ENCODE measurements around the gene TRAF2. TPM values are rescaled to one million over a fixed set of nuclear protein-coding genes. Genes with fewer than 3 reads are reported as not detected.

TRAF2 gene
- total RNA-seq, 3 donors from 2014 or later, result 3.4 to 8.9 (median 8.5) TPM

DNA sequence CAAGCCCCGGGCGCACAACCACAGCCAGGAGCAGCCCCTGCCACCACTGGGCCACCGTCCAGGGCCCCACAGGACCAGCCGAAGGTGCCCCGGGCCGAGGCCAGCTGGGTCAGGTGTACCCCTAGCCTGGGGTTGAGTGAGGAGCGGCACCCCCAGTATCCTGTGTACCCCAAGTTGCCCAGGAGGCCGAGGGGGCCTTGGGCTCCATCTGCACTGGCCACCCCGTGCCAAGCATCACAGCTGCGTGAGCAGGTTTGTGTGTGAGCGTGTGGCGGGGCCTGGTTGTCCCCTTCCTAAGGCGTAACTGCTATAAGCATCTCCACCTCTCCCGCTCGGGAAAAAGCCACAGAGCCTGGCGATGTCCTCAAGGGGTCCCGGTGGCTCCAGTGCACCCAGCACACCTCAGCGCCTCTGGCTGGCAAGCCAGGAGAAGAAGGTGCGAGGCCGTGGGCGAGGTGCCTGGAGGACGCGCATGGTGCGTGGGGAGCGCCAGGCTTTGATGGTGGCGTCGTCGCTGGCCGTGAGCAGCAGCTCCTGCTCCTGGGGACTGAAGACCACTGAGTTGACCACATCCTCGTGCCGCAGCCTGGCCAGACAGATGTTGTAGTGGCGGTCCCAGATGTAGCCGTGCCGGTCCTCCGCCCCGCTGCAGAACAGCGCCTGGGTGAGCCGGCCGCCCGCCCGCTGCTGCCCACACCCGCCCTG is 54.4 kb downstream of the TRAF2 start:
- Histone ChIP-seq H3K36me3 (peaks cover 11% of the 10 kb centered on the region), H3K4me3 (no peak overlapping the region), H3K27ac (no peak overlapping the region), H3K9me3 (no peaks in the 10 kb centered on the region), H3K27me3 (no peaks in the 10 kb centered on the region), H3K4me1 (peaks cover 8 to 10% of the 10 kb centered on the region in 2 donors)
- no peak for DNase-seq (ENCODE audit: low spot score in 2 of 2)
- TF ChIP-seq POLR2AphosphoS5 (IDR thresholded peaks at IDR 0.05) (no peak), POLR2A (IDR thresholded peaks at IDR 0.05) (no peak)
- TF ChIP-seq, protein P1, sequence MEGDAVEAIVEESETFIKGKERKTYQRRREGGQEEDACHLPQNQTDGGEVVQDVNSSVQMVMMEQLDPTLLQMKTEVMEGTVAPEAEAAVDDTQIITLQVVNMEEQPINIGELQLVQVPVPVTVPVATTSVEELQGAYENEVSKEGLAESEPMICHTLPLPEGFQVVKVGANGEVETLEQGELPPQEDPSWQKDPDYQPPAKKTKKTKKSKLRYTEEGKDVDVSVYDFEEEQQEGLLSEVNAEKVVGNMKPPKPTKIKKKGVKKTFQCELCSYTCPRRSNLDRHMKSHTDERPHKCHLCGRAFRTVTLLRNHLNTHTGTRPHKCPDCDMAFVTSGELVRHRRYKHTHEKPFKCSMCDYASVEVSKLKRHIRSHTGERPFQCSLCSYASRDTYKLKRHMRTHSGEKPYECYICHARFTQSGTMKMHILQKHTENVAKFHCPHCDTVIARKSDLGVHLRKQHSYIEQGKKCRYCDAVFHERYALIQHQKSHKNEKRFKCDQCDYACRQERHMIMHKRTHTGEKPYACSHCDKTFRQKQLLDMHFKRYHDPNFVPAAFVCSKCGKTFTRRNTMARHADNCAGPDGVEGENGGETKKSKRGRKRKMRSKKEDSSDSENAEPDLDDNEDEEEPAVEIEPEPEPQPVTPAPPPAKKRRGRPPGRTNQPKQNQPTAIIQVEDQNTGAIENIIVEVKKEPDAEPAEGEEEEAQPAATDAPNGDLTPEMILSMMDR (IDR thresholded peaks at IDR 0.05), result no peak
- intact Hi-C loops (cut with DNase I; ENCODE audit: low total_unique reads), result no loop called here

DNA sequence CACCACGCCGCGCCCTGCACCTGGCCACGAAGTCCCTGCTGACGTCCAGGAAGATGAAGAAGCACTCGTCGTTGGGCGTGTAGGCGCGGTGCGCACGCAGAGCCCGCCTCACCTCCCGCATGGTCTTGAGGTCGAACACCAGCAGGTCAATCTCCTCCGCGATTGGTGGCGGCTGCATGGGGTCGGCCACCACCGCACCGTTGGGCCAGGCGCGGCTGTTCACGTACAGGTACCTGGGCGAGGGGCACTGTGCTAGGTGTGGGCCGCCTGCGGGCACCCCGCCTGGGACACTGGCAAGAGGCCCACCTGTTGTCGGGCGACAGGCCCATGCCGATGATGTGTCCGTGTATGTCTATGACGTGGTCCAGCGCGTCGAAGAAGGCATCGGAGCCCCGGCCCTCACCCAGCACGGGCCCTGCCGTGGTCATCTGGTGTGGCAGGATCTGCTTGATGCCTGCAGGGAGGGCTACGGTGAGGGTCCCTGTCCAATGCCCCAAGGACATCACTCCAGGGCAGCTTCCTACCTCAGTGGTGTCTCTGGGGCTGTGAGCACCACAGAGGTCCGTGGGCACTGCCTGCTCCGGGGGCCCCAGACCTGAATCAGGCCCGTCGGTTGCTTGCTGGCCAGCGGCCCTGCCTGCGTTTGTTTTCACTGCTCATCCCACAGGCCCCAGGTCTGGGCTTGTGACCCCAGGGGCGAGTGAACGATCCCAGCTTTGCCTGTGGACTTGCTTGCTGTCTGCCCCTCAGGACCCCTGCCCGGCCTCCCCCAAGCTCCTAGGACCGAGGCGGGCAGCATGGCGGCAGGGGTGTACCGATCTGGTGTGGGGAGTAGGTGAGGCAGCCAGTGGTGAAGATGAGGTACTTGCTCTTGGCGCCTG is 55.2 kb downstream of the TRAF2 start:
- no peak for DNase-seq (ENCODE audit: low spot score in 2 of 2)
- intact Hi-C loops (cut with DNase I; ENCODE audit: low total_unique reads), result loop anchor here (2.0 kb wide), 1 partner anchor 57 kb away; no protein-coding TSS in a partner anchor
- Histone ChIP-seq H3K4me3 (no peak overlapping the region), H3K36me3 (peaks cover 11% of the 10 kb centered on the region), H3K27ac (no peak overlapping the region), H3K4me1 (peaks cover 8 to 10% of the 10 kb centered on the region in 2 donors), H3K9me3 (no peaks in the 10 kb centered on the region), H3K27me3 (no peaks in the 10 kb centered on the region)
- TF ChIP-seq POLR2A (IDR thresholded peaks at IDR 0.05) (no peak), POLR2AphosphoS5 (IDR thresholded peaks at IDR 0.05) (no peak)
- TF ChIP-seq, protein P1 (IDR thresholded peaks at IDR 0.05), result no peak

DNA sequence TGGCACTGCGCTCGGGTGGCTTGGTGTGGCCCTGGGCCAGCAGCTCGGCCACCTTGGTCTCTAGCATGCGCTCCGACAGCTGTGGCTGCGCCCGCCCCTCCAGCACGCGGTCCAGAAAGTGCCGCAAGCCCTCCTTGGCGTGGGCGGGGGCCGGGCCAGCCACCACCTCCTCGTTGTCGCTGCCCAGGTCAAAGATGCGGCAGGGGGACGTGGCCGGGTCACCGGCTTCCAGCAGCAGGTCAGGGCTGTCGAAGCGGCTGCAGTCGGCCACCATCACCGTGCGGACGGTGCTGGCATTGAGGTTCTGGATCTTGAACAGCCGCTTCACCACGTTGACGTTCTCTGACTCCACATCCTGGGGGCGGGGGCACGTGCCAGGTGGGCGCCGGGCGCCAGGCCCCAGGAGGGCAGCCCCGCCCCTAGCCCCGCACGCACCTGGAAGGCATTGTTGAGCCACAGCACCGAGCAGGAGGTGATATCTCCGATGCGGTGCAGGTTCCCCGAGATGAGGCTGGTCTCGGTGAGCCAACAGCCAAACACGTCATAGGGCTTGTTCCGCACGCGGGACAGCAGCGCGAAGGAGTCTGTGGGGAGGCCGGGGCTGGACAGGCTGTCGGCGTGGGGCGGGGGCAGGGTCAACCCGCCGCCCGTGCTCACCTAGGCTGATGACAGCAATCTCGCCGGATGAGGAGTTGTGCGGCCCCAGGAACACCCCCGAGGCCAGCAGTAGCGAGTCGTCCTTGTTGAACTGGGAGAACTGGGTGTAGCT is 56.0 kb downstream of the TRAF2 start:
- Histone ChIP-seq H3K4me3 (peak overlapping the region in 1 of 3 donors; percentile 91), H3K27ac (no peak overlapping the region), H3K36me3 (peaks cover 11% of the 10 kb centered on the region), H3K9me3 (no peaks in the 10 kb centered on the region), H3K4me1 (peaks cover 8 to 10% of the 10 kb centered on the region in 2 donors), H3K27me3 (no peaks in the 10 kb centered on the region)
- intact Hi-C loops (cut with DNase I; ENCODE audit: low total_unique reads), result loop anchor here (2.0 kb wide), 1 partner anchor 57 kb away; no protein-coding TSS in a partner anchor
- no peak for DNase-seq (ENCODE audit: low spot score in 2 of 2)
- TF ChIP-seq POLR2A (IDR thresholded peaks at IDR 0.05) (no peak), POLR2AphosphoS5 (IDR thresholded peaks at IDR 0.05) (no peak)
- TF ChIP-seq, protein P1 (IDR thresholded peaks at IDR 0.05), result no peak

DNA sequence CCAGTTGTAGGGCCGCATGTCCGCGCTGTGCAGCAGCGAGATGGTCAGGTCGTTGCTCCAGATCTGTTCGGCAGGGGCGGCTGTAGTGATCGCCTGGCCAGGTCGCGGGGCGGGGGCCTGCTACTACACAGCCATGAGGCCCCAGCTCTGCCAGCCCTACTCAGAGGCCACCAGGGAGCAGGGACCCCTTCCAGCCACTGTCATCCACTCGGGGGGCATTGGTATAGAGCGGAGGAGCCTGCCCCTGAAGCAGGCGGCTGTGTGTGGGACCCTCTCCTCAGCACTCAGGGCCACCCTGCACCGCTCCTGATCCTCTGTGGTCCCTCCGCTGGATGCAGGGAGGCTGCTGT is 56.5 kb downstream of the TRAF2 start:
- no peaks in the 10 kb centered on the region for H3K9me3 ChIP-seq
- TF ChIP-seq POLR2A (IDR thresholded peaks at IDR 0.05), result no peak
- TF ChIP-seq, protein P1 (IDR thresholded peaks at IDR 0.05), result no peak
- no peak for TF ChIP-seq POLR2AphosphoS5 (IDR thresholded peaks at IDR 0.05)
- intact Hi-C loops (cut with DNase I; ENCODE audit: low total_unique reads), result loop anchor here (2.0 kb wide), 1 partner anchor 58 kb away; no protein-coding TSS in a partner anchor
- DNase-seq (ENCODE audit: low spot score in 2 of 2), result no peak
- H3K27me3 ChIP-seq, result no peaks in the 10 kb centered on the region
- no peak overlapping the region for H3K27ac ChIP-seq
- H3K36me3 ChIP-seq, result peaks cover 11% of the 10 kb centered on the region
- peaks cover 8 to 10% of the 10 kb centered on the region in 2 donors for H3K4me1 ChIP-seq
- peak overlapping the region; percentile 62 to 91 (median 85) for H3K4me3 ChIP-seq
